Measurements from ENCODE around the gene GABRR1. TPM values are rescaled to one million over a fixed set of nuclear protein-coding genes. Genes with fewer than 3 reads are reported as not detected.

GABRR1 gene
- total RNA-seq, 2 donors from 2014 or later: not detected

GRCh38 chr6:89205819-89206218 is 11.3 kb downstream of the GABRR1 start:
- ATAC-seq (replicated peaks in 1 of 2): no peak
- H3K27ac Mint-ChIP-seq: no peak overlapping the region
- no peak overlapping the region for H3K4me3 Mint-ChIP-seq
- DNase-seq: no peak
- no peaks in the 10 kb centered on the region for H3K27me3 Mint-ChIP-seq (ENCODE audit: low read depth)
- no peaks in the 10 kb centered on the region for H3K9me3 Mint-ChIP-seq
- H3K36me3 Mint-ChIP-seq (ENCODE audit: insufficient read depth in 2 of 2): no peaks in the 10 kb centered on the region
- H3K4me1 Mint-ChIP-seq (ENCODE audit: low read depth): no peaks in the 10 kb centered on the region

- Mint-ChIP-seq H3K4me1 (ENCODE audit: low read depth) (no peaks in the 10 kb centered on the region), H3K9me3 (no peaks in the 10 kb centered on the region), H3K4me3 (no peak overlapping the region), H3K27me3 (ENCODE audit: low read depth) (no peaks in the 10 kb centered on the region), H3K27ac (no peak overlapping the region), H3K36me3 (ENCODE audit: insufficient read depth in 2 of 2) (no peaks in the 10 kb centered on the region)
- no peak for DNase-seq
- ATAC-seq (replicated peaks in 1 of 2): no peak
Observed at GRCh38 chr6:89204096-89204495, 13.1 kb downstream of the GABRR1 start.

GRCh38 chr6:89200706-89201215 is 16.4 kb downstream of the GABRR1 start:
- no peaks in the 10 kb centered on the region for H3K4me1 Mint-ChIP-seq (ENCODE audit: low read depth)
- no peak overlapping the region for H3K27ac Mint-ChIP-seq

GRCh38 chr6:89199579-89199978 is 17.6 kb downstream of the GABRR1 start:
- H3K9me3 Mint-ChIP-seq: peaks cover 4% of the 10 kb centered on the region in 2 donors
- no peak overlapping the region for H3K4me3 Mint-ChIP-seq
- DNase-seq (no peak), ATAC-seq (replicated peaks in 1 of 2) (no peak)
- H3K27me3 Mint-ChIP-seq (ENCODE audit: low read depth): no peaks in the 10 kb centered on the region
- peaks cover 4% of the 10 kb centered on the region in 2 donors for H3K36me3 Mint-ChIP-seq (ENCODE audit: insufficient read depth in 2 of 2)
- no peaks in the 10 kb centered on the region for H3K4me1 Mint-ChIP-seq (ENCODE audit: low read depth)
- H3K27ac Mint-ChIP-seq: no peak overlapping the region

More at GRCh38 chr6:89200706-89201215, 16.4 kb downstream of the GABRR1 start:
- H3K27me3 Mint-ChIP-seq (ENCODE audit: low read depth): no peaks in the 10 kb centered on the region
- no peak for ATAC-seq (replicated peaks in 1 of 2)
- no peaks in the 10 kb centered on the region for H3K36me3 Mint-ChIP-seq (ENCODE audit: insufficient read depth in 2 of 2)
- no peak overlapping the region for H3K4me3 Mint-ChIP-seq
- no peak for DNase-seq
- H3K9me3 Mint-ChIP-seq: no peaks in the 10 kb centered on the region

GRCh38 chr6:89198235-89198634 is 18.9 kb downstream of the GABRR1 start:
- Mint-ChIP-seq H3K27me3 (ENCODE audit: low read depth) (no peaks in the 10 kb centered on the region), H3K9me3 (peaks cover 9 to 12% of the 10 kb centered on the region in 2 donors), H3K4me3 (no peak overlapping the region), H3K36me3 (ENCODE audit: insufficient read depth in 2 of 2) (peaks cover 4 to 6% of the 10 kb centered on the region in 2 donors), H3K27ac (no peak overlapping the region), H3K4me1 (ENCODE audit: low read depth) (no peaks in the 10 kb centered on the region)
- DNase-seq: no peak
- ATAC-seq (replicated peaks in 1 of 2): no peak

GRCh38 chr6:89197141-89197540 is 20.0 kb downstream of the GABRR1 start:
- ATAC-seq (replicated peaks in 1 of 2) (no peak), DNase-seq (no peak)
- H3K36me3 Mint-ChIP-seq (ENCODE audit: insufficient read depth in 2 of 2): peaks cover 4 to 6% of the 10 kb centered on the region in 2 donors
- no peak overlapping the region for H3K4me3 Mint-ChIP-seq
- H3K9me3 Mint-ChIP-seq: peaks cover 9 to 12% of the 10 kb centered on the region in 2 donors
- no peak overlapping the region for H3K27ac Mint-ChIP-seq
- no peaks in the 10 kb centered on the region for H3K4me1 Mint-ChIP-seq (ENCODE audit: low read depth)
- H3K27me3 Mint-ChIP-seq (ENCODE audit: low read depth): no peaks in the 10 kb centered on the region

- Mint-ChIP-seq H3K36me3 (ENCODE audit: insufficient read depth in 2 of 2) (peaks cover 4 to 6% of the 10 kb centered on the region in 2 donors), H3K27me3 (ENCODE audit: low read depth) (no peaks in the 10 kb centered on the region), H3K4me1 (ENCODE audit: low read depth) (no peaks in the 10 kb centered on the region), H3K4me3 (no peak overlapping the region), H3K27ac (no peak overlapping the region), H3K9me3 (peaks cover 9 to 12% of the 10 kb centered on the region in 2 donors)
- no peak for ATAC-seq (replicated peaks in 1 of 2)
- DNase-seq: no peak
Observed at GRCh38 chr6:89194559-89194958, 22.6 kb downstream of the GABRR1 start.

GRCh38 chr6:89190741-89191140 is 26.4 kb downstream of the GABRR1 start:
- DNase-seq: no peak
- ATAC-seq (replicated peaks in 1 of 2): no peak
- Mint-ChIP-seq H3K4me1 (ENCODE audit: low read depth) (no peaks in the 10 kb centered on the region), H3K9me3 (peaks cover 9 to 12% of the 10 kb centered on the region in 2 donors), H3K36me3 (ENCODE audit: insufficient read depth in 2 of 2) (peaks cover 4 to 6% of the 10 kb centered on the region in 2 donors), H3K27me3 (ENCODE audit: low read depth) (no peaks in the 10 kb centered on the region), H3K27ac (no peak overlapping the region), H3K4me3 (no peak overlapping the region)

GRCh38 chr6:89187504-89187903 is 29.7 kb downstream of the GABRR1 start:
- Mint-ChIP-seq H3K27ac (no peak overlapping the region), H3K36me3 (ENCODE audit: insufficient read depth in 2 of 2) (no peaks in the 10 kb centered on the region), H3K4me3 (no peak overlapping the region), H3K9me3 (no peaks in the 10 kb centered on the region), H3K27me3 (ENCODE audit: low read depth) (no peaks in the 10 kb centered on the region), H3K4me1 (ENCODE audit: low read depth) (no peaks in the 10 kb centered on the region)
- no peak for ATAC-seq (replicated peaks in 1 of 2)
- no peak for DNase-seq

GRCh38 chr6:89186762-89187161 is 30.4 kb downstream of the GABRR1 start:
- no peak overlapping the region for H3K27ac Mint-ChIP-seq
- H3K36me3 Mint-ChIP-seq (ENCODE audit: insufficient read depth in 2 of 2): no peaks in the 10 kb centered on the region
- no peaks in the 10 kb centered on the region for H3K27me3 Mint-ChIP-seq (ENCODE audit: low read depth)
- no peaks in the 10 kb centered on the region for H3K9me3 Mint-ChIP-seq
- no peak for ATAC-seq (replicated peaks in 1 of 2)
- no peak for DNase-seq
- no peaks in the 10 kb centered on the region for H3K4me1 Mint-ChIP-seq (ENCODE audit: low read depth)
- H3K4me3 Mint-ChIP-seq: no peak overlapping the region

- DNase-seq: no peak
- no peaks in the 10 kb centered on the region for H3K4me1 Mint-ChIP-seq (ENCODE audit: low read depth)
- H3K4me3 Mint-ChIP-seq: no peak overlapping the region
- ATAC-seq (replicated peaks in 1 of 2): no peak
- H3K36me3 Mint-ChIP-seq (ENCODE audit: insufficient read depth in 2 of 2): no peaks in the 10 kb centered on the region
- no peaks in the 10 kb centered on the region for H3K9me3 Mint-ChIP-seq
- H3K27ac Mint-ChIP-seq: no peak overlapping the region
- no peaks in the 10 kb centered on the region for H3K27me3 Mint-ChIP-seq (ENCODE audit: low read depth)
Observed at GRCh38 chr6:89184344-89184743, 32.8 kb downstream of the GABRR1 start.

GRCh38 chr6:89183294-89183693 is 33.9 kb downstream of the GABRR1 start:
- H3K4me3 Mint-ChIP-seq: no peak overlapping the region
- ATAC-seq (replicated peaks in 1 of 2) (no peak), DNase-seq (no peak)
- H3K27me3 Mint-ChIP-seq (ENCODE audit: low read depth): no peaks in the 10 kb centered on the region
- H3K27ac Mint-ChIP-seq: no peak overlapping the region
- no peaks in the 10 kb centered on the region for H3K36me3 Mint-ChIP-seq (ENCODE audit: insufficient read depth in 2 of 2)
- no peaks in the 10 kb centered on the region for H3K9me3 Mint-ChIP-seq
- H3K4me1 Mint-ChIP-seq (ENCODE audit: low read depth): no peaks in the 10 kb centered on the region

GRCh38 chr6:89180971-89181370 is 36.2 kb downstream of the GABRR1 start:
- Mint-ChIP-seq H3K27me3 (ENCODE audit: low read depth) (no peaks in the 10 kb centered on the region), H3K27ac (no peak overlapping the region), H3K9me3 (no peaks in the 10 kb centered on the region), H3K4me3 (no peak overlapping the region), H3K4me1 (ENCODE audit: low read depth) (no peaks in the 10 kb centered on the region), H3K36me3 (ENCODE audit: insufficient read depth in 2 of 2) (no peaks in the 10 kb centered on the region)
- DNase-seq: no peak
- no peak for ATAC-seq (replicated peaks in 1 of 2)

GRCh38 chr6:89180112-89180511 is 37.0 kb downstream of the GABRR1 start:
- no peaks in the 10 kb centered on the region for H3K36me3 Mint-ChIP-seq (ENCODE audit: insufficient read depth in 2 of 2)
- ATAC-seq (replicated peaks in 1 of 2) (no peak), DNase-seq (no peak)
- H3K4me3 Mint-ChIP-seq: no peak overlapping the region
- no peaks in the 10 kb centered on the region for H3K9me3 Mint-ChIP-seq
- H3K4me1 Mint-ChIP-seq (ENCODE audit: low read depth): no peaks in the 10 kb centered on the region
- no peak overlapping the region for H3K27ac Mint-ChIP-seq
- no peaks in the 10 kb centered on the region for H3K27me3 Mint-ChIP-seq (ENCODE audit: low read depth)
